Measurements from ENCODE around the gene FARS2.

Gene FARS2

DNA sequence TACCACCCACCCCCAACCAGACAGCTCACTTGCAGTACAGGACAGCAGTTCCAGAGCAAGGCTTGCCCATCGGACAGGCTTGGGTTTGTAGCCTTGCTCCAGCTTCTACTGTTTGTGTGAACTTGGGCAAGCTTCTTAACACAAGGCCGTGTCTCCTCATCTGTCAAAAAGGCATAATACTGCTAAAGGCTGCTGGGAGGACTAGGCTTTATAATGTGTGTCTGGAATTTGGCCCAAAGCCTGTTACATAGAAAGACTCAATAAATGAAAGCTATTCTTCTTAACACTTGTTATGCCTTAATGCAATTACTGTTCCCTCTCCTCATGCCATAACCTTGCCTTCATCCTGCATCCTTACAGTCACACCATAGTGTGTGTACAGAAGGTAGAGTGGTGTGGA lies 44.0 kb upstream of the FARS2 start:
- no peak overlapping the region for H2AK5ac ChIP-seq (ENCODE audit: low read length)
- WGBS (ENCODE audit: extremely low coverage, insufficient coverage, low lambda C conversion rate) = no CpG with 5 or more reads among the region's 2 CpGs
- H3K36me3 ChIP-seq (ENCODE audit: control insufficient read depth, insufficient read depth, low read length) = peaks cover 3% of the 10 kb centered on the region
- H3K18ac ChIP-seq (ENCODE audit: low read length) = no peak overlapping the region
- no peak overlapping the region for H3K4me2 ChIP-seq (ENCODE audit: low read length)
- H3K4me1 ChIP-seq (ENCODE audit: control insufficient read depth, low read depth, low read length) = no peaks in the 10 kb centered on the region
- H3K56ac ChIP-seq (ENCODE audit: low read length) = no peak overlapping the region
- H3K4ac ChIP-seq (ENCODE audit: low read depth, low read length) = no peak overlapping the region
- H3K79me2 ChIP-seq (ENCODE audit: control insufficient read depth, insufficient read depth, low read length) = no peaks in the 10 kb centered on the region
- no peak for DNase-seq
- no peak overlapping the region for H2BK120ac ChIP-seq (ENCODE audit: low read depth, low read length)
- no peak overlapping the region for H3K27ac ChIP-seq (ENCODE audit: low read depth, low read length)
- peaks cover 7% of the 10 kb centered on the region for H3K79me1 ChIP-seq (ENCODE audit: low read length)
- H4K8ac ChIP-seq (ENCODE audit: low read depth, low read length) = no peak overlapping the region
- H3K23ac ChIP-seq (ENCODE audit: low read length) = no peak overlapping the region
- no peak overlapping the region for H3K9ac ChIP-seq (ENCODE audit: low read length)
- H4K5ac ChIP-seq (ENCODE audit: low read length) = no peak overlapping the region
- no peak overlapping the region for H2BK15ac ChIP-seq (replicated peaks; ENCODE audit: low read depth)
- no peaks in the 10 kb centered on the region for H3K27me3 ChIP-seq (ENCODE audit: insufficient read depth, low read length, poor library complexity)
- H3K4me3 ChIP-seq (ENCODE audit: low read length) = no peak overlapping the region
- no peak overlapping the region for H2BK5ac ChIP-seq (ENCODE audit: low read length)

DNA sequence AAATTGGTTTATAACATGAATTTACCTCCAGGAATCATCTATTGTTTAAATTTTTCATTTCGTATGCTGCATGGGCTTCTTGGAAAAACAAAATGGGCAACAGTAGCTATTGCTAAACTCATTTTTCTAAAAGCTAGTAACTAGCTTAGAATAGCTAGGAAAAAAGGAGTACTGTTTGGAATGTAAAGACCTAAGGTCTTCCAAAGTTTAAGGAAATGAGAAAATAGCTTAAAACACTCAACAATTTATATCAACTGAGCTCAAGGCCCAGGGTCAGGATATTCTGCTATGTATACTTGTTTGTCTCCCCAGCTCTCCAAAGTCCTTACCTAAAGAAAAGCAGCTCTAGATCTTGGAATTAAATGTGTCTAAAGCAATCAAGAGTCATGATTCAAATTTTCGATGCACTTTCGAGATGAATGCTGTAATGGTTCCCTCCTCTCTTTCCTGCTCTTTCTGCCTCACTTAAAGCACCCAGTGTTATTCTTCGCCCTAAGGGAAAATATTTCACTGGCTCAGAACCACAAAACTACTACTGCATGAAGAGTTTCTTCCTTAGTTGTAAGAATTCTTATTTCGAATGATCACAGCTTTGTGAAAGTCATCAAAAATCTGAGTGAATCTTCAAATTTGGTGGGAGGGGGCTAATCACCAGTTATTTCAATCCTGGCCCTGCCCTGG lies 42.2 kb upstream of the FARS2 start:
- Histone ChIP-seq H3K27me3 (ENCODE audit: insufficient read depth, low read length, poor library complexity) (no peaks in the 10 kb centered on the region), H3K4me3 (ENCODE audit: low read length) (no peak overlapping the region), H3K9ac (ENCODE audit: low read length) (no peak overlapping the region), H3K18ac (ENCODE audit: low read length) (no peak overlapping the region), H3K23ac (ENCODE audit: low read length) (no peak overlapping the region), H3K4me2 (ENCODE audit: low read length) (no peak overlapping the region), H2BK15ac (replicated peaks; ENCODE audit: low read depth) (no peak overlapping the region), H4K8ac (ENCODE audit: low read depth, low read length) (no peak overlapping the region), H3K56ac (ENCODE audit: low read length) (no peak overlapping the region), H2BK5ac (ENCODE audit: low read length) (no peak overlapping the region), H4K5ac (ENCODE audit: low read length) (no peak overlapping the region), H3K4ac (ENCODE audit: low read depth, low read length) (no peak overlapping the region), H3K4me1 (ENCODE audit: control insufficient read depth, low read depth, low read length) (no peaks in the 10 kb centered on the region), H3K79me1 (ENCODE audit: low read length) (peaks cover 7% of the 10 kb centered on the region), H3K36me3 (ENCODE audit: control insufficient read depth, insufficient read depth, low read length) (peaks cover 3% of the 10 kb centered on the region), H3K27ac (ENCODE audit: low read depth, low read length) (no peak overlapping the region), H2AK5ac (ENCODE audit: low read length) (no peak overlapping the region), H2BK120ac (ENCODE audit: low read depth, low read length) (no peak overlapping the region), H3K79me2 (ENCODE audit: control insufficient read depth, insufficient read depth, low read length) (no peaks in the 10 kb centered on the region)
- no CpG with 5 or more reads among the region's 5 CpGs for WGBS (ENCODE audit: extremely low coverage, insufficient coverage, low lambda C conversion rate)
- DNase-seq = no peak

DNA sequence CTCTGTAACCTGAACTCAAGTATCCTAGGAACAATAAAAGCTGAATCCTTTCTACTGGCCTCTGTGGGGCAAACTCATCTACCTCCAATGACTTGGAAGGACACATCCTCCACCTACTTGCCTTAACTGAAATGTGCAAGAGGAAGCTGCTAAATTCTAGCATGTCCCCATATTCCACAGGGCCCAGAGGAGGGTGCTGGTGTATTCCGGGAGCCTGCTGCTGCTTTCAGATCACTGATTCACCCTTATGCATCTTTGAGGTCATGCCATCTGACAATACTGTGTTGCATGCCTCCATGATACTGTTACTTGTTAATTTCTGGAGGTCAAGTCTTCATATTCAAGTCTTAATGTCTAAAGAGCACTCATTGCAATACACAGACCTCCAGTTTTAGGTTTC lies 40.9 kb upstream of the FARS2 start:
- H4K8ac ChIP-seq (ENCODE audit: low read depth, low read length) = no peak overlapping the region
- no peak overlapping the region for H3K4me3 ChIP-seq (ENCODE audit: low read length)
- no peak overlapping the region for H3K4me2 ChIP-seq (ENCODE audit: low read length)
- no peaks in the 10 kb centered on the region for H3K4me1 ChIP-seq (ENCODE audit: control insufficient read depth, low read depth, low read length)
- H2BK5ac ChIP-seq (ENCODE audit: low read length) = no peak overlapping the region
- peaks cover 3% of the 10 kb centered on the region for H3K36me3 ChIP-seq (ENCODE audit: control insufficient read depth, insufficient read depth, low read length)
- no peak overlapping the region for H2BK15ac ChIP-seq (replicated peaks; ENCODE audit: low read depth)
- no peaks in the 10 kb centered on the region for H3K27me3 ChIP-seq (ENCODE audit: insufficient read depth, low read length, poor library complexity)
- no peak overlapping the region for H3K4ac ChIP-seq (ENCODE audit: low read depth, low read length)
- no peak overlapping the region for H2AK5ac ChIP-seq (ENCODE audit: low read length)
- DNase-seq = no peak
- H2BK120ac ChIP-seq (ENCODE audit: low read depth, low read length) = no peak overlapping the region
- H4K5ac ChIP-seq (ENCODE audit: low read length) = no peak overlapping the region
- H3K79me1 ChIP-seq (ENCODE audit: low read length) = peaks cover 7% of the 10 kb centered on the region
- no peak overlapping the region for H3K27ac ChIP-seq (ENCODE audit: low read depth, low read length)
- no peak overlapping the region for H3K18ac ChIP-seq (ENCODE audit: low read length)
- no peak overlapping the region for H3K23ac ChIP-seq (ENCODE audit: low read length)
- H3K9ac ChIP-seq (ENCODE audit: low read length) = no peak overlapping the region
- H3K79me2 ChIP-seq (ENCODE audit: control insufficient read depth, insufficient read depth, low read length) = no peaks in the 10 kb centered on the region
- WGBS (ENCODE audit: extremely low coverage, insufficient coverage, low lambda C conversion rate) = no CpG with 5 or more reads among the region's 1 CpG
- H3K56ac ChIP-seq (ENCODE audit: low read length) = no peak overlapping the region

DNA sequence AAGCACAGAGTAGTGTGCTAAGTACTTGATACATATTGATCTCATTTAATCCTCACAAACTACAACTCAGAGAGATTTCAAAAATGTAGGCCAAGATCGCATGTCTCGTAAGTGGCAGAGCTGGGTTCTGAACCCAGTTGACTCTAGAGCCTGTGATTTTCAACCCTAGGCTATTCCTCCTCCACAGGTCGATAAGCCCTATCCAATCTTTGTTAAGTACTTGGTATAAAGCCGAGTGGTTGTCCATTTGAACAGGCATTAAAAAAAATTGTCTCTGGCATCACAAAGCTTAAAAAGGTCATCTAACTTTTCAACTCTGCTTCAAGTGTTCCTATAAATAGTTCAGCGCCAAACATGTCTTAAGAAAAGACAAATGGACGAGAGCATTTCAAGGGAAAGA lies 38.0 kb upstream of the FARS2 start:
- no peak overlapping the region for H3K27ac ChIP-seq (ENCODE audit: low read depth, low read length)
- no CpG with 5 or more reads among the region's 6 CpGs for WGBS (ENCODE audit: extremely low coverage, insufficient coverage, low lambda C conversion rate)
- no peak overlapping the region for H2AK5ac ChIP-seq (ENCODE audit: low read length)

GRCh38 chr6:5229356-5229755 lies 32.0 kb upstream of the FARS2 start:
- H2BK15ac ChIP-seq (replicated peaks; ENCODE audit: low read depth) = no peak overlapping the region
- H2AK5ac ChIP-seq (ENCODE audit: low read length) = no peak overlapping the region
- H3K36me3 ChIP-seq (ENCODE audit: control insufficient read depth, insufficient read depth, low read length) = no peaks in the 10 kb centered on the region
- H3K4me3 ChIP-seq (ENCODE audit: low read length) = no peak overlapping the region
- H3K79me2 ChIP-seq (ENCODE audit: control insufficient read depth, insufficient read depth, low read length) = no peaks in the 10 kb centered on the region
- no peaks in the 10 kb centered on the region for H3K4me1 ChIP-seq (ENCODE audit: control insufficient read depth, low read depth, low read length)
- no peaks in the 10 kb centered on the region for H3K27me3 ChIP-seq (ENCODE audit: insufficient read depth, low read length, poor library complexity)
- no peak overlapping the region for H4K8ac ChIP-seq (ENCODE audit: low read depth, low read length)
- no peak overlapping the region for H2BK120ac ChIP-seq (ENCODE audit: low read depth, low read length)
- H4K5ac ChIP-seq (ENCODE audit: low read length) = no peak overlapping the region
- H3K4me2 ChIP-seq (ENCODE audit: low read length) = no peak overlapping the region
- H3K56ac ChIP-seq (ENCODE audit: low read length) = no peak overlapping the region
- no peak overlapping the region for H2BK5ac ChIP-seq (ENCODE audit: low read length)
- no peak overlapping the region for H3K18ac ChIP-seq (ENCODE audit: low read length)
- WGBS (ENCODE audit: extremely low coverage, insufficient coverage, low lambda C conversion rate) = no CpG with 5 or more reads among the region's 3 CpGs
- no peak overlapping the region for H3K23ac ChIP-seq (ENCODE audit: low read length)
- H3K79me1 ChIP-seq (ENCODE audit: low read length) = peaks cover 4% of the 10 kb centered on the region
- no peak overlapping the region for H3K4ac ChIP-seq (ENCODE audit: low read depth, low read length)
- no peak for DNase-seq
- no peak overlapping the region for H3K27ac ChIP-seq (ENCODE audit: low read depth, low read length)
- H3K9ac ChIP-seq (ENCODE audit: low read length) = no peak overlapping the region

More for the DNA sequence above, 38.0 kb upstream of the FARS2 start:
- no peak overlapping the region for H2BK120ac ChIP-seq (ENCODE audit: low read depth, low read length)
- H3K4me1 ChIP-seq (ENCODE audit: control insufficient read depth, low read depth, low read length) = no peaks in the 10 kb centered on the region
- no peak for DNase-seq
- no peak overlapping the region for H2BK5ac ChIP-seq (ENCODE audit: low read length)
- peaks cover 7% of the 10 kb centered on the region for H3K79me1 ChIP-seq (ENCODE audit: low read length)
- H3K23ac ChIP-seq (ENCODE audit: low read length) = no peak overlapping the region
- no peak overlapping the region for H3K56ac ChIP-seq (ENCODE audit: low read length)
- H3K4me2 ChIP-seq (ENCODE audit: low read length) = no peak overlapping the region
- no peak overlapping the region for H4K8ac ChIP-seq (ENCODE audit: low read depth, low read length)
- no peak overlapping the region for H3K4ac ChIP-seq (ENCODE audit: low read depth, low read length)
- H3K9ac ChIP-seq (ENCODE audit: low read length) = no peak overlapping the region
- no peak overlapping the region for H3K4me3 ChIP-seq (ENCODE audit: low read length)
- no peak overlapping the region for H3K18ac ChIP-seq (ENCODE audit: low read length)
- no peaks in the 10 kb centered on the region for H3K79me2 ChIP-seq (ENCODE audit: control insufficient read depth, insufficient read depth, low read length)
- H3K36me3 ChIP-seq (ENCODE audit: control insufficient read depth, insufficient read depth, low read length) = peaks cover 2% of the 10 kb centered on the region
- H3K27me3 ChIP-seq (ENCODE audit: insufficient read depth, low read length, poor library complexity) = no peaks in the 10 kb centered on the region
- H4K5ac ChIP-seq (ENCODE audit: low read length) = no peak overlapping the region
- no peak overlapping the region for H2BK15ac ChIP-seq (replicated peaks; ENCODE audit: low read depth)

GRCh38 chr6:5230081-5230480 lies 31.2 kb upstream of the FARS2 start:
- no peak overlapping the region for H3K4ac ChIP-seq (ENCODE audit: low read depth, low read length)
- peaks cover 4% of the 10 kb centered on the region for H3K79me1 ChIP-seq (ENCODE audit: low read length)

More at GRCh38 chr6:5230081-5230480, 31.2 kb upstream of the FARS2 start:
- no peak overlapping the region for H3K4me2 ChIP-seq (ENCODE audit: low read length)
- no peak overlapping the region for H2BK5ac ChIP-seq (ENCODE audit: low read length)
- no peak overlapping the region for H3K27ac ChIP-seq (ENCODE audit: low read depth, low read length)
- no peak overlapping the region for H3K18ac ChIP-seq (ENCODE audit: low read length)
- H3K4me1 ChIP-seq (ENCODE audit: control insufficient read depth, low read depth, low read length) = no peaks in the 10 kb centered on the region
- H3K27me3 ChIP-seq (ENCODE audit: insufficient read depth, low read length, poor library complexity) = no peaks in the 10 kb centered on the region
- H4K5ac ChIP-seq (ENCODE audit: low read length) = no peak overlapping the region
- H2BK15ac ChIP-seq (replicated peaks; ENCODE audit: low read depth) = no peak overlapping the region
- WGBS (ENCODE audit: extremely low coverage, insufficient coverage, low lambda C conversion rate) = no CpG with 5 or more reads among the region's 4 CpGs
- no peak overlapping the region for H3K56ac ChIP-seq (ENCODE audit: low read length)
- H3K4me3 ChIP-seq (ENCODE audit: low read length) = no peak overlapping the region
- H2AK5ac ChIP-seq (ENCODE audit: low read length) = no peak overlapping the region
- no peak for DNase-seq
- H3K23ac ChIP-seq (ENCODE audit: low read length) = no peak overlapping the region
- no peaks in the 10 kb centered on the region for H3K79me2 ChIP-seq (ENCODE audit: control insufficient read depth, insufficient read depth, low read length)
- H3K36me3 ChIP-seq (ENCODE audit: control insufficient read depth, insufficient read depth, low read length) = no peaks in the 10 kb centered on the region
- H3K9ac ChIP-seq (ENCODE audit: low read length) = no peak overlapping the region
- no peak overlapping the region for H2BK120ac ChIP-seq (ENCODE audit: low read depth, low read length)
- no peak overlapping the region for H4K8ac ChIP-seq (ENCODE audit: low read depth, low read length)

Data from mesendoderm (in vitro differentiated cells).